AG20443 (cell line): ENCODE measurements around the gene TADA1.
A peak's percentile ranks its signal among the peaks of the same experiment; 100 is the strongest.
"Not testable (repeated sequence)": the region's sequence is repeated elsewhere in the genome, so short reads cannot be mapped to it uniquely, and the experiment has no call there.

Experiments used
- DNase-seq: peaks from one replicate; pipeline ENCODE4 v3.0.0; 2012; ENCODE audit warnings: low spot score, mixed read lengths

TADA1 gene

DNA sequence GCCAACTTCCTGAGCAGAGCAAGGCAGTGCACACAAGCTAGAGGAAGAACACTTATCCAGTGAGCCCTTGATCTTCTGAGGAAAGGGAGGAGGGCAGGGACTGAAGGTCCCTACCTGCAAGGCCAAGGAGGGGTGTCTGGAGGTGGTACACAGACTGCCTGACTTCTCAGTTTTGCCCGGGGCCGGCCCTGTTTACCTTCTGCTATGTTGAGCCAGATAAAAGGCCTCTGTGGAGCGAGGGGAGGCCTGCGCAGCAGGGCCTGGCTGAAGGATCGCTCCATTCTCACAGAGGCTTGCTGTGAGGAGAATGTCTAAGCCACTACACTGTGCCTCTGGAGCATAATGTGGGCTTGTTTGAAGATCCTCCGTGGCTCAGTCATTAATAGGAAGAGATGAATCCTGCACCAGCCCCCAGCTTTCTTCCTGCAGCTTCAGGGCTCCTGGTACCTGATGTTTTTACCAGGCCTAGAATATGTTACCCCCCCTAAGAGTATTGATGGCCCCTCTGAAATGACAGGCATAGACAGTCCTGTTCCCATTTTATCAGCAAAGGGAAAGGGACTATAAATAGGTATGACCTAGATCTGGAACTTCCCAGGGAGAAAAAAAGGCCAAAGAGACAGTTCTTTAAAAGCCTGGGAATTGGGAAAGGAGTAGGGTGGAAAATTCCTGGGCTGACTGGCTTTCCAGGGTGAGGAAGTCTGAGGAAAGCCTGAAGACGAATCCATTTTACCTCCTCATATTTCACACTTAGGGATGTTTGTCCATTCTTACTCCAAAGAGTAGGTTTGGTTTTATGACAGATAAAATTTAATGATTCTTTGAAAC lies 32.1 kb downstream of the TADA1 start:
- DNase-seq: no peak

DNA sequence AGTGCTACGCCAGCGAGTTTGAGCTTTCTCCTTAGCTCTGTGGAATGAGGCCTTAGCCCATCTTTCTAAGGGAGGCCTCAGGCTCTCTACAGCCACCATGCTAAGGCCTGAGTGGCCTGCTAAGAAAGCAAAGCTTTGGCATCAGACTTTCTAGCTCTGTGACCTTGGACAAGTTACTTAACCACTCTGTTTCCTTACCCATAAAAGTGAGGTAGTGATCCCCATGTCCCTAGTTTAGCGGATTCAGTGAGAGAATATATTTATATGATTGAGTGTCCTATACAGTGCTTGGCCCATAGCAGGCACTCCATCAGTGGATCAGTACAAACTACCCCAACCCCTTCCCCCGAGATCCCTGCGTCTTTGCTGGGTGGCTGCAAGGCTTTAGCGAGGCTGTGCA lies 32.7 kb downstream of the TADA1 start:
- no peak for DNase-seq

DNA sequence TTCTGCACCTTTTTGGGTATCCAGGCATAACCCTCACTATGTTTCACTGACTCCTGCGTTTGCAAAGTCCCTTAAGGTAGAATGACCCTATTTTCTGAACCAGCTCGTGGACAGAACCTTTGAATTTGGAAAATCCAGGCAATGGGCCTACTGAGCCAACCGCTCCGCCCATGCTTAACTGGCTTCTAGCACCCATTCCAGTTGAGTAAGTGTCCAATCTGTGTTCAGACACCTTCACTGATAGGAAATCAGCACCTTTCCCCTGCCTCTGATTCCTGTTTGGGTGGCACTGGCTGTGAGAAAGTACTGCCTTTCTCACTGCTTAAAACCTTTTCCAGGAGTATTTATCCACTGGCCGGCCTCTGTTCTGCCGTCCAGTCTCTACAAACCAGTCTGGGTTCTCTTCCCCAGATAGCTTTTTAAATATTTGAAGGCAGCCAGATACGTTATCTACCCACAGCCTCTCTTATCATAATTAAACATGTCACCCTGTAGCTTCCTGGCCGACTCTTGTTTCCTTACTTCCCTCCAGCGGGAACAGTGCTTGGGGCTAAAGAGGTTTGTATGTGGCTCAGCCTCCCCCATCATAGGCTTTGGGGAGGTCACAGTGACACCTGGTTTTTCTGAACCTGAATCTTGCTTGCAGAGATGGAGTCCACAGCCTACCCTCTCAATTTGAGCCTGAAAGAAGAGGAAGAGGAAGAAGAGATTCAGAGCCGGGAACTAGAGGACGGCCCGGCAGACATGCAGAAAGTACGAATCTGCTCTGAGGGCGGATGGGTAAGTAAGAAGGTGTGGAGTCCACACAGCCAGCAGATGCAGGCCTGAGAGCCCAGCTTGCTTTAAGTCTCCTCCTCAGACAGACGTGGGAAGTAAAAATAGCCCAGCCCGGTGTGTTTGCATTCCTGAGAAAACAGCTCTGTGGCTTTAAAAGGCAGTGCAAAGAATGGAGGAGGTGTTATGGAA lies 35.5 kb downstream of the TADA1 start:
- DNase-seq: no peak

DNA sequence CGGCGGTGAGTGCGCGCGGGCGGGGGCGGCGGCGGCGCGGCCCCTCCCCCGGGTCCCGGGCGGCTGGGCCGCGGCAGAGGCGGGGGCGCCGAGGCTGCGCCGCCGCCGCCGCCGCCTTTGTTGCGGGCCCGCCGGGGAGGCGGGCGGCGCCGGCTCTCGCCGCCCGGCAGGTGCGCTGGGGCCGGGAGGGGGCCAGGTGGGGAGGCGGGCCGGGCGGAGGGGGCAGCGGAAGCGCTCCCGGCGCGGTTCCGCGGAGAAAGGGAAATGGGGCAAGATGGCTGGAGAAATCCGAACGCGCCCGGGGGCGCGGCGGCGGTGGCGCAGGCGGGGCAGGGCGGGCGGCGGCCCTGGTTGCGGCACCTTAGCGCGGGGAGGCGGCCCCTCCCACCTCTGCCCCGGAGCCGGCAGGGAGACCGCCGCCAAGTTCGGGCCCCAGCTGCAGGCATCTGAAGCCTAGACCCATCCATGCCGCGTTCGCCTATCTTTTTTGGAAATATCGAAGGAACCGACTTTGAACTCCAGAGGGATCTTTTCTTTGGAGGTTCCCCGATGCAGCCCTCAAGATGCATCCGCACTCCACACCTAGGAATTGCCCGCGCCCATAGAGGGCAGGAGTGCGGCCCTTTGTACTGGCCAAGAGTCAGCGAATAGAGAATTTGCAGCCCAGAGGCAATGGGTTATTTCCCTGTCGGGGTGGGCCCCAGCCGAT lies 36.3 kb downstream of the TADA1 start:
- peak; percentile 73 for DNase-seq

DNA sequence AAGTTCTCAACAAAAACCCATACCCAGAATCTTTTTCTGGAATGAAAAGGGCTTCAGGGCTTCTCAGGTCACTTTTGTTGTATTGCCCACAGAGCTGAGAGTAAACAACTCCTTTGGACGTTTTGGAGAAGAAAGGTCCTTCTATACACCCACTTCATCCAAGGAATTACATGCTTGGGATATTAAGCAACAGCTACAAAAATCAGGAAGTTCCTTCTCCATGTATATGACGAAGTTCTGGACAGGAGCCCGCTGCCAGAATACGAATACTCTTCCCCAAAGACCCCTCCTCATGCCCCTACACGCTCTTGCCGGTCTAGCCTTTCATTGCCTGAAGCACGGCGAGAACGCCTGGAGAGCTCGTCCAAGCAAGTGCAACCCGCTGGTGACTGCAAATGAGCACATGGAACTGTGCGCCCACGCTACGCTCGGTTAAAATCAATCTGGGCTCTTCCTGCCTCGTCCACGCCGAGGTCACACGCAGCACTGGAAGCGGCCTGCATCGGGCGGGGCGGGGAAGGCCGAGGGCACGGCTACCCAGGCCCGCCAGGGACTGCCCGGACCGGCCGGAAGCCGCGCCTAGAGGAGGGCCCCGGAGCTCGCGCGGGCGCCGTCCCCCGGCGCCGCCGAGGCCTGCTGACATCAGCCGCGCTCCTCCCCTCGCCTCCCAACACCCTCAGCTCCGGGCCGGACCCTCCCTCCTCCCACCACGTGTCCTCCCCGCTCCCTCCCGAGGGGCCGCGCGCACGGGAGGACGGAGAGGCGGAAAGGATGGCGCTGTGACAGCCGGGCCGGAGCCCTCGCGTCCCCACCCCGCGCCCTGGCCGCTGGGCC lies 37.1 kb downstream of the TADA1 start, which contains the start of gene POGK:
POGK (plus strand) TSS at position 710 of the 834 bp plus-strand sequence. CDS start 1,482 bp downstream, outside the sequence.
- DNase-seq: peak; percentile 97

DNA sequence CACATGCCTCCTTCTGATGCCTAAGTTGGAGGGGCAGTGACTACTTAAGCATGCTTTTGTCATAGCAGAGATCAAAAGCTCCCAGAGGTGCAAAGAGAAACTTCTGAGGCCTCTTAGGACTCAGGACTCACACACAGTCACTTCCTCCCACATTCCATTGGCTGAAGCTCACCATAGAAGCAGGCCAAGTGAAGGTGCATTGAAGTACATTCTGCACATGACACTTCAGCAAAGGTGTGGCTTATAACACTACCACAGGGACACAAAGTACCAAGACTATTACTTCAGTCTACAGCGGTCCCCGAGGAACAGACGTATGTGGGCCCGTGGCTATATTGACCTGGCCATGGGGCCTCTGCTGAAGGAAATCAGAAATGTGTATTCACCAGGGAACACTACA lies 39.3 kb downstream of the TADA1 start:
- no peak for DNase-seq

DNA sequence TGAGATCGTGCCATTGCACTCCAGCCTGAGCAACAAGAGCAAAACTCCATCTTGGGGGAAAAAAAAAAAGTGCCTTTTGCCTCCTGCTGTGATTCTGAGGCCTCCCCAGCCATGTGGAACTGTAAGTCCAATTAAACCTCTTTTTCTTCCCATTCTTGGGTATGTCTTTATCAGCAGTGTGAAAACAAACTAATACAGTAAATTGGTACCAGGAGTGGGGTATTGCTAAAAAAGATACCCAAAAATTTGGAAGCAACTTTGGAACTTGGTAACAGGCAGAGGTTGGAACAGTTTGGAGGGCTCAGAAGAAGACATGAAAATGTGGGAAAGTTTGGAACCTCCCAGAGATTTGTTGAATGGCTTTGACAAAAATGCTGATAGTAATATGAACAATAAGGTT lies 46.3 kb downstream of the TADA1 start:
- not testable (repeated sequence) for DNase-seq

DNA sequence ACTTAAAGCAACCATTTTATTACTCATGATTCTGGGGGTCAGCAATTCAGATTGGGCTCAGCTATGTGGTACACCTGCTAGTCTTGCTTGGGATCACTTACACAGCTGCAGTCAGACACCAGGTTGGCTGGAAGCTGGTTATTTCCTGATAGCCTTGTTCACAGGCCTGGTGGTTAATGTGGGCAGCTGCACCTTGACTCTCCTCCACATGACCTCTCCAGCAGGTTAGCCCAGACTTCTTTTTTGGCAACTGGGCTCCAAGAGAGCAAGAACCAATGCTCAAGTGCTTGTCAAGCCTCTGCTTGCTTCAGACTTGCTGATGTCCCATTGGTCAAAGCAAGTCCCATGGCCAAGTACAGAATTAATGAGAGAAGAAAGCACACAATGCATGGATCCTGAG lies 48.6 kb downstream of the TADA1 start:
- DNase-seq: no peak

DNA sequence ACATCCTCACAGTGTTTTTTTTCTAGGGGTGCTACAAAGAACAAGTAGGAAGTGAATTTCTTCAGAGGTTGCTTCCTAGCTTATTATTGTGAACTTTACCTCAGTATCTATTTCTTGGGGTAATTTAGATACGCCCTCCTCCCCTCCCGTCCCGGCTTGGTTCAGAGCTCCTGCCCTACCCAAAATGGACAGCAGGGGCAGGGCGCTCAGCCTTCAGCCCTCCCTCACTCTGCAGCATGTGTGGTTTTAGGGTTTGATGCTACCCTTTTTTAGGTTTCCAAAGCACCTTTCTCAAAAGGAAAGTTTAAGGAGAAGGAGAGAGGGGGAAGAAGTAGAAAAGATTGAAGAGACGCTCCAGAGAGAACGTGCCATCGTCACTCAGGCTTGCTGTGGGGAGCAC lies 53.7 kb downstream of the TADA1 start:
- peak; percentile 30 for DNase-seq

DNA sequence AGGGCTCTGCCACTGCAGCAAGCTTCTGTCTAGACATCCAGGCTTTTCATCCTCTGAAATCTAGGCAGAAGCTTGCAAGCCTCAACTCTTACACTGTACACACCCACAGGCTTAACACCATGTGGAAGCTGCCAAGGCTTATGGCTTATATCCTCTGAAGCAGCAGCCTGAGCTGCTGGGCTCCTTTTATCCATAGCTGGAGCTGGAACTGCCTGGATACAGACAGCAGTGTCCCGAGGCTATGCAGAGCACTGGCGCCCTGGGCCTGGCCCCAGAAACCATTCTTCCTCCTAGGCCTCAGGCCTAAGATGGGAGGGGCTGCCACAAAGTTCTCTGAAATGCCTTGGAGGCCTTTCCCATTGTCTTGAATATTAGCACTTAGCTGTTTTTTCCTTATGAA lies 56.1 kb downstream of the TADA1 start:
- DNase-seq: no peak

DNA sequence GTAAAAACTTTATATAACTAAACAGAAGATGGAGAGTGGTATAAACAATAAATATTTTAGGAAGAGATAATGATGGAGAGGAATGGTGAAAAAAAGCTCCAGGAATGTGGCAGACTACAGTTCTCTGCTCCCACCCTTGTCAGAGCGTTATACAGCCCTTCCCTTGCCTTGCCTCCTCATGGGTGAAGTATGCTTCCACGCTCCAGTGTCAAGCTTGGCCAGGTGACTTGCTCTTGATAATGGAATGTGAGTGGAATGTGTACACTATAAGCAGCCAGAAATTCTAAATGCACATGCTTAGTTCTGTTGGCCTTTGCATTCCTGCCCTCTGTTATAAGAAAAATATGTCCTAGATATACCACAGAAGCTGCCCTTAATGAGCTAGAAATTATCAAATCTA lies 61.5 kb downstream of the TADA1 start:
- peak; percentile 33 for DNase-seq

DNA sequence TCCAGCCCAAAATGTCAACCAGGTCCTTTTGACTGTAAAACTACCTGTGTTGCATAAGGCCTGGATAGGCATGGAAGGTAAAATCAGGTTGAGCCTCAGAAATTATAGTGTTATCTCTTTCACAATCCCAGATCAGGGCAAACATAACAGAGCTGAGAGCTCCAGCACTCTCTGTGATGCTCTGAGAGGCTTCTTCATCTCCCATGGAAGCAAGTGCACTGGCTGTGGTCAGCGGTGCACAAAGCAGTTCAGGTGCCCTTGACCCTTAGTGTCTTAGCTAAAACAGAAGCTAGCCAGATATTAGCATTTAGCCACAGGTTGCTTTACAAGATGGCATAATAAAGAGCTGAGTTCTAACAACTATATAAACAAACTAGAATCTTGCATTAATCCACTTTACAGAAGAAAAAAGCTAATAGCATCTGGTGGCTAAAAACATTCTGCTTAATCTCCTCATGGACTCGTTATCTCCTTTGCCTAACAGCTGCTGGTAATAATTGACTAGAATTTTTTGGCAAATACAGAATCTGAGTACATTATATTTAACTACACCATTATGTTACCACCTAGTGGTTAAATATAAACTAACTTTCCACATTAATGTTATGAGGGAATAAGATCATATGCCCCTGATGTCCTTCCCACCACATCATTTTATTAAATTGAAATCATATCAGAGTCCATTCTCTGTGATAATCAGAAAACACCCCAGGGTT lies 62.4 kb downstream of the TADA1 start:
- no peak for DNase-seq

DNA sequence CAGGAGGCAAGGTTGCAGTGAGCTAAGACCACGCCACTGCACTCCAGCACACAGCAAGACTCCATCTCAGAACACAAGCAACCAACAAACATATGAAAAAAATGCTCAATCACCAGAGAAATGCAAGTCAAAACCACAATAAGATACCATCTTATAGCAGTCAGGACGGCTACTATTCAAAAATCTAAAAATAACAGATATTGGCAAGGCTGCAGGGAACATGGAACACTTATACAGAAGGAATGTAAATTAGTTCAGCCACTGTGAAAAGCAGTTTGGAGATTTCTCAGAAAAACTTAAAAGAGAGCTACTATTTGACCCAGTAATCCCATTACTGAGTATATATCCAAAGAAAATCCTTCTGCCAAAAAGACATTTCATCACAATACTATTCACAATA lies 64.4 kb downstream of the TADA1 start:
- DNase-seq: peak; percentile 26

DNA sequence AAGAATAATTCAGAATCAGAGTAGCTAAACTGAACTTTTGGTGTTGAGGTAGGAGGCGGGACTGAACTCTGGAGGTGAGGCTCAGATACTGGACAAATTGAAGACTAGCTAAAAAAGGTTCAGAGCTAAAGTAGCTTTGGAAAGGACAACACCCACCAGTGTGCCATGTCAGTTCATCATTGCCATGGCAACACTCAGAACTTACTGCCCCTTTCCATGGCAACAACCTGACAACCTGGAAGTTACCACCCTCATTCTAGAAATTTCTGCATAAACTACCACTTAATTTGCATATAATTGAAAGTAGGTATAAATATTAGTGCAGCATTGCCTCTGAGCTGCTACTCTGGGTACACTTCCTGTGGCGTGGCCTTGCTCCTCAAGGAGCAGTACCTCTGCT lies 67.1 kb downstream of the TADA1 start:
- DNase-seq: no peak
